ENCODE results near the gene MALRD1. TPM values are rescaled to one million over a fixed set of nuclear protein-coding genes. Genes with fewer than 3 reads are reported as not detected.
A peak's percentile ranks its signal among the peaks of the same experiment; 100 is the strongest.

MALRD1 gene
- total and polyA plus RNA-seq, 2 donors (not counting 1 experiment from before 2014, with no cell fraction given): 0.62 to 1.7 TPM

GRCh38 chr10:19570120-19570519 lies 521.5 kb downstream of the MALRD1 start:
- DNase-seq (ENCODE audit: low read depth in 2 of 2): peak in 1 of 2 donors; percentile 79
- Histone ChIP-seq H3K27me3 (ENCODE audit: control insufficient read depth, insufficient read depth, low read length) (no peaks in the 10 kb centered on the region), H3K36me3 (ENCODE audit: control insufficient read depth, insufficient read depth, low read length) (no peaks in the 10 kb centered on the region), H3K4me2 (ENCODE audit: extremely low read depth, insufficient read depth, low read length) (no peak overlapping the region), H3K9ac (ENCODE audit: insufficient read depth, low read length) (no peak overlapping the region), H3K4me3 (replicated peaks in 1 of 4; ENCODE audit: control extremely low read depth in 1 of 4, insufficient read depth in 1 of 4, low read depth in 3 of 4, low read length in 4 of 4) (no peak overlapping the region), H3K9me3 (ENCODE audit: control insufficient read depth, insufficient read depth, low read depth, low read length) (no peaks in the 10 kb centered on the region), H3K27ac (ENCODE audit: insufficient read depth, low read length) (no peak overlapping the region), H4K20me1 (ENCODE audit: control insufficient read depth, extremely low read depth, insufficient read depth, low read length) (no peaks in the 10 kb centered on the region), H2AFZ (ENCODE audit: low read length) (no peak overlapping the region), H3K4me1 (ENCODE audit: control insufficient read depth, extremely low read depth, insufficient read depth, low read length) (no peaks in the 10 kb centered on the region), H3K79me2 (ENCODE audit: control insufficient read depth, insufficient read depth, low read length) (no peaks in the 10 kb centered on the region)
- TF ChIP-seq CTCF (conservative IDR thresholded peaks at IDR 0.05 in 1 of 2, IDR thresholded peaks at IDR 0.05 in 1 of 2; ENCODE audit: low read depth in 1 of 2, low read length in 2 of 2) (no peak), EZH2 (IDR thresholded peaks at IDR 0.05; ENCODE audit: low read length, missing control alignments) (no peak)

- H3K27me3 ChIP-seq (ENCODE audit: control insufficient read depth, insufficient read depth, low read length): no peaks in the 10 kb centered on the region
- no peaks in the 10 kb centered on the region for H3K36me3 ChIP-seq (ENCODE audit: control insufficient read depth, insufficient read depth, low read length)
- H3K9ac ChIP-seq (ENCODE audit: insufficient read depth, low read length): no peak overlapping the region
- H3K79me2 ChIP-seq (ENCODE audit: control insufficient read depth, insufficient read depth, low read length): no peaks in the 10 kb centered on the region
- H4K20me1 ChIP-seq (ENCODE audit: control insufficient read depth, extremely low read depth, insufficient read depth, low read length): no peaks in the 10 kb centered on the region
- no peak for TF ChIP-seq CTCF (conservative IDR thresholded peaks at IDR 0.05 in 1 of 2, IDR thresholded peaks at IDR 0.05 in 1 of 2; ENCODE audit: low read depth in 1 of 2, low read length in 2 of 2)
- H3K4me3 ChIP-seq (replicated peaks in 1 of 4; ENCODE audit: control extremely low read depth in 1 of 4, insufficient read depth in 1 of 4, low read depth in 3 of 4, low read length in 4 of 4): no peak overlapping the region
- DNase-seq (ENCODE audit: low read depth in 2 of 2): peak in 1 of 2 donors; percentile 61
- no peak overlapping the region for H3K27ac ChIP-seq (ENCODE audit: insufficient read depth, low read length)
- H3K4me1 ChIP-seq (ENCODE audit: control insufficient read depth, extremely low read depth, insufficient read depth, low read length): no peaks in the 10 kb centered on the region
- no peak overlapping the region for H3K4me2 ChIP-seq (ENCODE audit: extremely low read depth, insufficient read depth, low read length)
- no peaks in the 10 kb centered on the region for H3K9me3 ChIP-seq (ENCODE audit: control insufficient read depth, insufficient read depth, low read depth, low read length)
- no peak overlapping the region for H2AFZ ChIP-seq (ENCODE audit: low read length)
Observed at GRCh38 chr10:19570991-19571390, 522.4 kb downstream of the MALRD1 start.

- Histone ChIP-seq H3K27me3 (ENCODE audit: control insufficient read depth, insufficient read depth, low read length) (no peaks in the 10 kb centered on the region), H3K79me2 (ENCODE audit: control insufficient read depth, insufficient read depth, low read length) (no peaks in the 10 kb centered on the region), H3K36me3 (ENCODE audit: control insufficient read depth, insufficient read depth, low read length) (no peaks in the 10 kb centered on the region), H3K4me3 (replicated peaks in 1 of 4; ENCODE audit: control extremely low read depth in 1 of 4, insufficient read depth in 1 of 4, low read depth in 3 of 4, low read length in 4 of 4) (no peak overlapping the region), H3K4me1 (ENCODE audit: control insufficient read depth, extremely low read depth, insufficient read depth, low read length) (no peaks in the 10 kb centered on the region), H3K4me2 (ENCODE audit: extremely low read depth, insufficient read depth, low read length) (no peak overlapping the region), H3K9ac (ENCODE audit: insufficient read depth, low read length) (no peak overlapping the region), H3K27ac (ENCODE audit: insufficient read depth, low read length) (no peak overlapping the region), H4K20me1 (ENCODE audit: control insufficient read depth, extremely low read depth, insufficient read depth, low read length) (no peaks in the 10 kb centered on the region), H3K9me3 (ENCODE audit: control insufficient read depth, insufficient read depth, low read depth, low read length) (no peaks in the 10 kb centered on the region), H2AFZ (ENCODE audit: low read length) (no peak overlapping the region)
- no peak for TF ChIP-seq CTCF (conservative IDR thresholded peaks at IDR 0.05 in 1 of 2, IDR thresholded peaks at IDR 0.05 in 1 of 2; ENCODE audit: low read depth in 1 of 2, low read length in 2 of 2)
- DNase-seq (ENCODE audit: low read depth in 2 of 2): peak in 1 of 2 donors; percentile 57
Observed at GRCh38 chr10:19572056-19572455, 523.5 kb downstream of the MALRD1 start.

Data from fibroblast of lung (primary cell).